ENCODE data around the gene IL6R.

The IL6R gene

GRCh38 chr1:154468535-154469250 lies 63.5 kb downstream of the IL6R start:
- peaks cover 35% of the 10 kb centered on the region for H3F3A ChIP-seq (ENCODE audit: insufficient read depth, low read length)
- TF ChIP-seq CTCF (IDR thresholded peaks at IDR 0.05; ENCODE audit: low read length) (no peak), EZH2 (optimal IDR thresholded peaks at IDR 0.05; ENCODE audit: low read depth, low read length) (no peak), EZH2phosphoT487 (IDR thresholded peaks at IDR 0.05; ENCODE audit: low read length) (no peak)
- H3K9me3 ChIP-seq (replicated peaks; ENCODE audit: insufficient read depth, low read length), result no peaks in the 10 kb centered on the region
- H3K9ac ChIP-seq (ENCODE audit: low read length), result no peak overlapping the region
- H3K27me3 ChIP-seq (replicated peaks; ENCODE audit: insufficient read depth, low read length), result no peaks in the 10 kb centered on the region
- H3K27ac ChIP-seq (ENCODE audit: low read length), result no peak overlapping the region
- H2AFZ ChIP-seq (ENCODE audit: low read length), result no peak overlapping the region
- H3K4me3 ChIP-seq (ENCODE audit: low read length), result no peak overlapping the region
- no peaks in the 10 kb centered on the region for H3K79me2 ChIP-seq (ENCODE audit: low read length)
- no peaks in the 10 kb centered on the region for H4K20me1 ChIP-seq (ENCODE audit: insufficient read depth, low read length)
- peaks cover 8% of the 10 kb centered on the region; the same call in 1 of the 2 replicates for H3K4me1 ChIP-seq (ENCODE audit: low read length)
- H3K4me2 ChIP-seq (ENCODE audit: low read depth, low read length), result no peak overlapping the region
- no peak for DNase-seq
- H3K9me2 ChIP-seq (replicated peaks; ENCODE audit: insufficient read depth, low read length), result no peaks in the 10 kb centered on the region
- no peaks in the 10 kb centered on the region; the same call in 1 of the 2 replicates for H3K36me3 ChIP-seq (replicated peaks; ENCODE audit: insufficient read depth, low read length)

GRCh38 chr1:154469844-154470560 lies 64.9 kb downstream of the IL6R start:
- H3K27ac ChIP-seq (ENCODE audit: low read length), result no peak overlapping the region
- TF ChIP-seq CTCF (IDR thresholded peaks at IDR 0.05; ENCODE audit: low read length), result no peak
- TF ChIP-seq EZH2phosphoT487 (IDR thresholded peaks at IDR 0.05; ENCODE audit: low read length), result no peak
- TF ChIP-seq EZH2 (optimal IDR thresholded peaks at IDR 0.05; ENCODE audit: low read depth, low read length), result no peak

GRCh38 chr1:154471304-154471703 lies 66.2 kb downstream of the IL6R start:
- H3K27me3 ChIP-seq (replicated peaks; ENCODE audit: insufficient read depth, low read length), result no peaks in the 10 kb centered on the region

More at GRCh38 chr1:154469844-154470560, 64.9 kb downstream of the IL6R start:
- peaks cover 35% of the 10 kb centered on the region for H3F3A ChIP-seq (ENCODE audit: insufficient read depth, low read length)
- no peak overlapping the region for H2AFZ ChIP-seq (ENCODE audit: low read length)
- peaks cover 8% of the 10 kb centered on the region; the same call in 1 of the 2 replicates for H3K4me1 ChIP-seq (ENCODE audit: low read length)
- no peak overlapping the region for H3K9ac ChIP-seq (ENCODE audit: low read length)
- no peaks in the 10 kb centered on the region for H3K27me3 ChIP-seq (replicated peaks; ENCODE audit: insufficient read depth, low read length)
- no peaks in the 10 kb centered on the region for H3K9me2 ChIP-seq (replicated peaks; ENCODE audit: insufficient read depth, low read length)
- H3K4me2 ChIP-seq (ENCODE audit: low read depth, low read length), result no peak overlapping the region
- H4K20me1 ChIP-seq (ENCODE audit: insufficient read depth, low read length), result no peaks in the 10 kb centered on the region
- no peak overlapping the region for H3K4me3 ChIP-seq (ENCODE audit: low read length)
- H3K9me3 ChIP-seq (replicated peaks; ENCODE audit: insufficient read depth, low read length), result no peaks in the 10 kb centered on the region
- H3K36me3 ChIP-seq (replicated peaks; ENCODE audit: insufficient read depth, low read length), result no peaks in the 10 kb centered on the region; the same call in 1 of the 2 replicates
- DNase-seq, result no peak
- H3K79me2 ChIP-seq (ENCODE audit: low read length), result no peaks in the 10 kb centered on the region

More at GRCh38 chr1:154471304-154471703, 66.2 kb downstream of the IL6R start:
- no peaks in the 10 kb centered on the region for H3K36me3 ChIP-seq (replicated peaks; ENCODE audit: insufficient read depth, low read length)
- TF ChIP-seq EZH2phosphoT487 (IDR thresholded peaks at IDR 0.05; ENCODE audit: low read length) (no peak), CTCF (IDR thresholded peaks at IDR 0.05; ENCODE audit: low read length) (no peak), EZH2 (optimal IDR thresholded peaks at IDR 0.05; ENCODE audit: low read depth, low read length) (no peak)
- H2AFZ ChIP-seq (ENCODE audit: low read length), result no peak overlapping the region
- H3K79me2 ChIP-seq (ENCODE audit: low read length), result no peaks in the 10 kb centered on the region
- H3K4me2 ChIP-seq (ENCODE audit: low read depth, low read length), result no peak overlapping the region
- H3K9me3 ChIP-seq (replicated peaks; ENCODE audit: insufficient read depth, low read length), result no peaks in the 10 kb centered on the region
- H3K9ac ChIP-seq (ENCODE audit: low read length), result no peak overlapping the region
- H3F3A ChIP-seq (ENCODE audit: insufficient read depth, low read length), result peaks cover 29% of the 10 kb centered on the region
- H4K20me1 ChIP-seq (ENCODE audit: insufficient read depth, low read length), result no peaks in the 10 kb centered on the region
- no peaks in the 10 kb centered on the region for H3K9me2 ChIP-seq (replicated peaks; ENCODE audit: insufficient read depth, low read length)
- no peak overlapping the region for H3K4me3 ChIP-seq (ENCODE audit: low read length)
- peaks cover 1% of the 10 kb centered on the region; the same call in 1 of the 2 replicates for H3K4me1 ChIP-seq (ENCODE audit: low read length)
- no peak for DNase-seq
- H3K27ac ChIP-seq (ENCODE audit: low read length), result no peak overlapping the region

All from MM.1S (cell line).